Mucosa of gallbladder (tissue), 1 donor: ENCODE results near the gene ZNF766. TPM values are rescaled to one million over a fixed set of nuclear protein-coding genes. Genes with fewer than 3 reads are reported as not detected.
"Not testable (repeated sequence)": the region's sequence is repeated elsewhere in the genome, so short reads cannot be mapped to it uniquely, and the experiment has no call there.

Experiments used
- DNase-seq: peaks from one replicate; pipeline ENCODE4 v3.0.0-alpha.2; 2020; ENCODE audit warnings: low spot score
- total RNA-seq: library from RNA; stranded (reverse); gene quantifications from one replicate; pipeline ENCODE4 v1.2.1, GENCODE V29; 2021
- donor health status: DM: no; HTN: no; CAD: no.

Gene ZNF766
- total RNA-seq, result 17.4 TPM

DNA sequence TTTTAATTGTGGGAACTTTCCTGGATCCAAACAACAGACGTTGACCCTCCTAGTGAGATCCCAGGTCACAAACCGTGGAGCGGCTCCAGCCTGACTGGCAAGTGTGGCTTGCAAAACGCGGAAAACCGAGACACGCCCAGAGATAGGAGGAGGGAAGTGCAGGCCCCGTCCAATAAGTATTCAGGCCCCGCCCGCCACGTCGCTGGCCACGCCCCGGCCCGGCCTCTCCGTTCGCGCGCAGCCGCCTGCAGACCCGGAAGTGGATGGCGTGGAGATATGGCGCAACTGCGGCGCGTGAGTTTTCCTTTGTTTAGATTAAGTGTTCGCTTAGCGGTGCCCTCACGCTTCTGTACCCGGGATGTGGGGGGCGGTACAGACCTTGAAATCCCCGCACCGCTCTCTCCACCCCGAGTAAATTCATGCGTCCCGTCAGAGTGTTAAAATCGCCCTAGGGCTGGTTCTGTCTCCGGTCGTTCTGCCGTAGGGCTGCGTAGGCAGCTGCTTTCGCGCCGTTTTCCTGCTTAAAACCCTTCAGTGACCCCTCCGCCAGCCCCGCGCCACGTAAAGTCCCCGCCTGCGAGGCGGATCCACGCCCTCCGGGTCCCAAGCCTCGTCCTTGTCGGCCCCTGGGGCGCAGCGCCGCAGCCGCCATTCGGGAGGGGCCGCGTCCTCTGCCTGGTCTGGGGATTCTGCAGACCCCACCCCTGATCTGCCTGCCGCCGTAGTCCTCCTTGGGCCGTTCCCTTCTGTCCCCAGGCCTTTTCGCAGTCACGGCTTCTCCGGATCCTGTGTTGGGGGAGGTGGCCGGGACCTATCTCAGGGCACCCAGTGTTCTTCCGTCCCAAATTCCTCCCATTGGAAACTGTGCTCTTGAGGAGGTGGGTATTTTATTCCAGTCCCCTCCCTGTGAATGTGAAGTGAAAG is at the start of gene ZNF766:
ZNF766 (plus strand) TSS at position 250 of the 924 bp plus-strand sequence; CDS start at position 277, 27 bp downstream.
- DNase-seq, result peak; percentile 97

DNA sequence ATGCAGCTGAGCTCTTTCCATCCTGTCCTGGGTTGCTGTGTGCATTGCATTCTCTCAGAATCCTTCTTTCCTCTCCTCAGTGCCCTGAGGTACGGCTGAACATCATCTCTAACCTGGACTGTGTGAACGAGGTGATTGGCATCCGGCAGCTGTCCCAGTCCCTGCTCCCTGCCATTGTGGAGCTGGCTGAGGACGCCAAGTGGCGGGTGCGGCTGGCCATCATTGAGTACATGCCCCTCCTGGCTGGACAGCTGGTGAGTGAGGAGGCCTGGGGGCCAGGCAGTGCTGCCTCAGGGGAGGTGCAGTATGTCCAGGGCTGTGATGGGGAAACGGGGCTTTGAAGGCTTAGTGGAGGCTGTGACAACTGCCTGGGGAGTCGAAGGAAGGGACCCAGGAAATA is 49.8 kb upstream of the ZNF766 start:
- no peak for DNase-seq

DNA sequence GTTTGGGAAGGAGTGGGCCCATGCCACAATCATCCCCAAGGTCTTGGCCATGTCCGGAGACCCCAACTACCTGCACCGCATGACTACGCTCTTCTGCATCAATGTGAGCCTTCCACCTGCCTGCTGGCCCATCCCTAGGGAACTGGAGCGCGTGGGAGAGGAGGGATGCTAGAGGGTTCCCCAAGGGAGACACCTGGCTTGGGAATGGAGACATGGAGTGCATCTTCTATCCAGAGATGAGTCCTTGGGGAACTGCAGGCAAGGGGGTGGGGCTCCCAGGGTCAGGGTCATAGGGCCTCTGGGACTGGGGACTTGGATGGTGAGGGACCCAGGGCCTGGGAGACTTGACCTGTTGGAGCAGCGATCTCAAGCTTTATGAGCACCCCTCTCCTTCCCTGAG is 48.4 kb upstream of the ZNF766 start:
- no peak for DNase-seq

DNA sequence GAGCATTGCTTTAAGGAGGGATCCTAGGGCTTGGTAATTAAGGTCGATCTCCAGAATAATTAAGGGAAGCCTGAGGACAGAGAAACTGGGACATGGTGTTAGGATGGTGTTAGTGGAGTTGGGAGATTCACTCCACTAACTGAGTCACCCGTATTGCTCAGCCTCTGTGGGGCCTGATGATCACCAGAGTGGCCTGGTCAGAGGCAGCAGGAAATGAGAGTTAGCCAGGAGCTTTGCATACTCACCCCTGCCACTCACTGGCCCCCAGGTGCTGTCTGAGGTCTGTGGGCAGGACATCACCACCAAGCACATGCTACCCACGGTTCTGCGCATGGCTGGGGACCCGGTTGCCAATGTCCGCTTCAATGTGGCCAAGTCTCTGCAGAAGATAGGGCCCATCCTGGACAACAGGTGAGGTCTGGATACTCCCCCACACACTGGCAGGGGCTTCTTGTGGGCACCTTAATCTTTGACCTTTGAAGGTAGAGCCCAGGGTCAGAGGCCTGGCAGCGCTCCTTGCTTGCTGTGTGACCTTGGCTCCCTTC is 47.5 kb upstream of the ZNF766 start:
- no peak for DNase-seq

DNA sequence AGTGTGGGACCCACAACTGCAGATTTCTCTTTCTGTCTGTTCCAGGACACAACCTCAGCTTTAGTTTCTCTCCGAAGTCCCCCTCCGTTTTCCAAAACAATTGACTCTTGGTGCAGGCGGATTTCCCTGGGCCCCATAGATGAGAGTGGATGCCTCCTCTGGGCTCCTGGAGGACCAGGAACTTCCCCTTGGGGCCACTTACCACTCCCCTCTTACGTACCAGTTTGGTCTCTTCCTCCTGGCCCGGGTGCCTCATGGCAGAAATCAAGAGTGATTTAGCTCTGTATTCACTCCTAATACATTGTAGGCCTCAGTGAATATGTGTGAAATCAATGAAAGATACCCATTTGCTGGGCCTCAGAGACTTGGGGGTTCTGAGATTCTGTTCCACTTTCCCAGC is 45.2 kb upstream of the ZNF766 start:
- DNase-seq, result no peak

DNA sequence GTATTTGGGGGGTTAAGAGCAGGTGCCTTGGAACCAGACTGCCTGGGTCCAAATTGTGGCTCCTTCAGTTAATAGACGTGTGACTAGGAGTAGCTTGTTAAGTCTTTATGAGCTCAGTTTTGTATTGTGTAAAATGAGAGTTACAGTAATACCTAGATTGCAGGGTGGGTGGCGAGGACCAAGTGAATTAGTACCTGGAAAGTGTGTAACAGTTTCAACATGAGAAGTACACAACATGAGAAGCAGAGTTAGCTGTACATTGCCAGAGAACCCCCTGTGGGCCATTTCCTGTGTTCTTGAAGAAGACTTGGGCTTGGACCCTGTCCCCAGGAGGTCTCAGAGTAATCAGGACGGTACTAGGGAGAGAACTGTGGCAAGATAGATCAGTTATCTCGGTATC is 42.7 kb upstream of the ZNF766 start:
- DNase-seq, result no peak

DNA sequence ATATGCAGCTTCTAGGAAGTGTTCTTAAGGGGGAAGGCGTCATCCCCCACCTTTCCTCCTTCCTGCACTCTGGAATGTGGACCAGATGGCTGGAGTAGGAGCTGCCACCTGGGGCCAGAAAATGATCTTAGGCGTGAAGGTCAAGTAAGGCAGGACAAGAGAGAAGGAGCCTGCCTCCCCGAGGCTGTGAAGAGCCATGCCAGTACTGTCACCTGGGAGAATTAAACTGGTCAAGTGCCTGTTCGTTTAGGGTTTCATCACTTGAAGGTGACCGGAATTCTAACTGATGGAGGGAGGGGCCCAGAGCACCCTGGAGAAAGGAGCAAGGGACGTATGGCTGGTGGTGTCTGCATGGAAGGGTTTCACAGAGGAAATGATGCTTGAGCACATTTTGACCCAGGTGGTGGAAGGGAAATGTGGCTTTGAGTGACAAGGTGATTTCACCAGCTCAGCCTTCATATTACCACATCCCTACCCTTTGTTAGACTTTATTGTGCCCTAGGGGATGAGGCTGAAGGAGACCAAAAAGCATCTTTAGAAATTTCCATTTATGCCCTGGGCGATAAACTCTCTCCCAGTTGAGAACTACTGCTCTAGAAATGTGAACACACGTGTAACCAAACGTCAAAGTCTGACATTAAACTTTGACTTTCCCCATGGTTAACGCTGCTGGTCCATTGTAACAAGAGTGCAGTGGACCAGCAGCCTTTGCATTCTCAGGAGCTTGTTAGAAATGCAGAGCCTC is 42.0 kb upstream of the ZNF766 start:
- no peak for DNase-seq

DNA sequence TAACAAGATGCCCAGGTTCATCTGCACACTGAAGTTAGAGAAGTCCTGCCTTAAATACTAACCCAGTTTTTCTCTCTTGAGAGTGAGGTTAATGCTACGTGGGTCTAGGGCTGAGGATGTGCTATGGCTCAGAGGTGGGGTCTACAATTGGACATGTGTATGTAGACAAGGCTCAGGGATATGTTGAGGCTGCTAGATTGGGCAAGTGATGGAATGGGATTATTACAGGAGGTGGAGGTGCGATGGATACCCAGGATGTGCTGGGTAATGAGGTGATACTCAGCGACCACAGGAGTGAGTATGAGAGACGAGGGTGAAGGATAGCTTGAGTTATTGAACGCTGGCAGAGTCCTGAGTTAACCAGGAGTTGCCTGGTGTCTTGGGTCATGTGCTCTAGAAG is 41.4 kb upstream of the ZNF766 start:
- no peak for DNase-seq

DNA sequence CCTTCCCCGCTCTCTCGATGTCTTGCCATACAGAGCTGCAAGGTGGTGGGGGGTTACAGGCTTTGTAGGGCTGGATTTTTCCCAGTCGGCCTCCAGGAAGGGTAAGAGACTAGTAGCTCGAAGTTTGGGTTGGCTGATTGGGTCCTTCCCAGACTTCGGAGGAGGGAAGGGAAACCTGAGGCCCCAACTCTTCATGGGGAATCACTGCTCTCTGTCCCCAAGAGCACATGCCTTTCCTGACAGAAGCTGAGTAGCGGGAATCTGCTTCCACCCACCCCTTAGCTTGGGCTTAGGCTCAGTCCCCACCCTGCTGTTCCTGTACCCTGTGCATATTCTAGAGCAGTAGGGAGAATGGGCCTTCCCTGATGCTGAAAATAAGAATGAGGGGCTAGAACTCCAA is 39.9 kb upstream of the ZNF766 start:
- no peak for DNase-seq

DNA sequence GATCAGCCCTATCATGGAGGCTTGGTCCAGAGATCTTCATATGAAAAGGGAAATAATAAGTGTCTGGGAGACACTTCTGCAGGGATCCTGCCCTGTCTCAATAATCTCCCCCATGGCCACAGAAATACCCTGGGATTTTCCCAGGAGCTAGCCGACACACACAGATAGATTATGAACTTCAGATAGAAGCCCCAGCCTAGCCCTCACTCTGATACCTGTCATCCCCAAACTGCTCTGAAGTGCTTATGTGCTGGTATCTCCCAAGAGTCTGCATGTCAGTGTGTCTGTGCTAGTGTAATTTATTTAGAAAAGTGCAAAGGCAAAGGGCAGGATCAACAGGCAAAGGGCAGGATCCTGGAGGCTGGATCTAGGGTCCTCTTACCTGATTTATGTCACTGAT is 38.7 kb upstream of the ZNF766 start:
- no peak for DNase-seq

DNA sequence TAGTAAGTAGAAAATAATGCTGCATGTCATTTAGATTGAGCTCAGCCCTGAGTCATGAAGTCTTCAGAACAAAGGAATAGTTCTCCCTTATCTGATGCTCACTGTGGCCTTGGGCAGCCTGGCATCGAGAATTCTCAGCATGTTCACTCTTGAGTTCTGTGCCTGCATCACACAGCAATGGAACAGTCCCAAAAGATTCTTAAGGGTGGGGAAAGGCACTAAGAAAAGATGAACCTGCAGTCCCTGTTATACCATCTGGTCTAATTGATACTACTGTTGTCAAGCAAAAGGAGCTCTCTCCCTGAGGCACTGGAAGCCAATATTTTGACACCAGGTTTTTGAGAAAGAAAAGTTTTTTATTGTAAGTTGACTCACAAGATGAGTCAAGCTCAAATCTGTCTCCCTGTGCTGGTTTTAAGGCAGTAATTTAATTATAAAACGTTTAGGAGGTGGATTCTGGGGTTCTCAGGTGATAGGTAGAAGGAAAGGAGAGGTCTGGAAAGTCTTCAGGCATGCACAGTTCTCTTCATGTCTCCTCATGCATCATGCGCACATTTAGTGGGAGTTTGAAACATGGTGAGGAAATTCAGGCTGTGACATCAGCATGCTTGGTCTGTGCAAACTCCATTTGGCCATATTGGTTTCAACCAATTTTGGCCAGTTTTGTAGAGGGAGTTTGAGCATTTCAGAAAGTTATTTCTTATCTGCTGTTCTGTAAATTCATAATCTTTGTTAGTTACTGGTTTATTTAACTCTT is 38.1 kb upstream of the ZNF766 start:
- DNase-seq, result no peak

DNA sequence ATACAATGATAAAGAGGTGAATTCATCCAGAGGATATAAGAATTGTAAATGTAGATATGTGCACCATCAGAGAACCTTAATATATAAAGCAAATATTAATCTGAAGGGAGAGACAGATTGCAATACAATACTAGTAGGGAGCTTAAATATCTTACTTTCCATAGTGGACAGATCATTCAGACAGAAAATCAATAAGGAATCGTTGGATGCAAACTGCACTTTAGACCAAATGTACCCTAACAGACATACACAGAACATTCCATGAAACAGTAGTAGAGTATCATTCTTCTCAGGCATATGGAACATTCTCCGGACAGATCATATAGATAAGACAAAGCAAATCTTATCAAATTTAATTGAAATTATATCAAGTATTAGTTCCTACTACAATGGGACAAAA is 35.0 kb upstream of the ZNF766 start:
- no peak for DNase-seq

DNA sequence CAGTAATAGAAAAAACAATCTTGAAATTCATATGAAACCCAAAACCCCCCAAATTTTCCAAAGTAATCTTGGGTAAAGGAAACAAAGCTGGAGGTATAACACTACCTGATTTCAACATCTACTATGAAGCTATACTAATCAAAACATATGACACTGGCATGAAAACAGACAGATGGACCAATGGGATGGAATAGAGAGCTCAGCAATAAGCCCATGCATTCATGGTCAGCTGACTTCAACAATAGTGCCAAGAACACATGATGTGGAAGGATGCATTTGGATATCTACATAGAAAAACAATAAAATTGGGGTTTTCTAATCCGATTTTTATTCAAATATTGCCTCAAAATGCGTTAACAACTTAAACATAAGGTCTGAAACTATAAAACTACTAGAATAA is 32.2 kb upstream of the ZNF766 start:
- DNase-seq, result no peak

DNA sequence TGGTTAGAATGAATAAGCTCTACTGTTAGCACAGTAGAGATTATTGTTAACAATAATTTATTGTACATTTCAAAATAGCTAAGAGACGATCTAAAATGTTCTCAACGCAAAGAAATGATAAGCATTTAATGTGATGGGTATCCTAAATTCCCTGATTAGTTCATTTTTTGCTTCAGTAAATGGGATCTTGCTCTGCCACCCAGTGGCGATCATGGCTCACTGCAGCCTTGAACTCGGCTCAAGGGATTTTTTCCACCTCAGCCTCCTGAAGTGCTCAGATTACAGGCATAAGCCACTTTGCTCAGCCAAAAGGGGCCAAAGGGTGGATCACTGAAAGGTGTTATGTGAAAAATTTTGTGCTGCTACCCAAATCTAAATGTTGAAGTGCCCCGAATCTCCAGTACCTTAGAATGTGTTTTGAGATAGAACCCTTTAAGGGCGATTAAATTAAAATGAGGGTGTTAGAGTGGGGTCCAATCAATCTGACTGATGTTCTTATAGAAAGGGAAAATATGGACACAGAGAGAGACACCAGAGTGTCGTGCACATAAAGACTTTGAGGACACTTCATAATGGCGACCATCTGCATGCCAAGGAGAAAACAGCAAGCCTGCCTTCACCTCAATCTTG is 31.5 kb upstream of the ZNF766 start:
- peak; percentile 66 for DNase-seq

DNA sequence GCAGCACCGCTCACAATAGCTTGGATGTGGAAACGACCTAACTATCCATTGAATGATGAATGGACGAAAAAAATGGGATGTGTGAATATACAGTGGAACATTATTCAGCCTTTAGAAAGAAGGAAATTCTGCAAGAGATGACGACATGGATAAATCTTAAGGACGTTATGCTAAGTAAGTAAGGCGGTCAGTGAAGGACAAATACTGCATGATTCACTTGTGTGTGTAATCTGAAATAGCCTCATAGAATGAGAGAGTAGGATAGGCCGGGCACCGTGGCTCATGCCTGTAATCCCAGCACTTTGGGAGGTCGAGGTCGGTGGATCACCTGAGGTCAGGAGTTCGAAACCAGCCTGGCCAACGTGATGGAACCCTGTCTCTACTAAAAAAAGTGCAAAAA is 25.4 kb upstream of the ZNF766 start:
- no peak for DNase-seq

DNA sequence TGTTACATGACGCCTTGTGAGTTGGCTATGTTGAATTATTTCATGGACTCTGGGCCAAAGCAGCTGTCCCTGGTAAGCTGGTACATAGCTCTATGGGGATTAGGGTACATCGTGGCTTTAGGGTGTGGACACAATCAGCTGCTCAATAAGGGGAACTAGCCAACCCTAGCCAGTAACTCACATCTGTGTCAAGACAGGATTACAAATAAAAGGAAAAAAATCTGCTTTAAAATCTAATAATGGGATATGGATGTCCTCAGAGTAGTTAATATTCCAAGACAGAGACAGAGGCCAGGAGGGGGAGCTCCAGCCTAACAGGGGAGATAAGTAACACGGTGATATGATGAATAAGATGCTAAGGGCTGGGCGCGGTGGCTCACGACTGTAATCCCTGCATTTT is 21.1 kb upstream of the ZNF766 start:
- DNase-seq, result peak; percentile 64

DNA sequence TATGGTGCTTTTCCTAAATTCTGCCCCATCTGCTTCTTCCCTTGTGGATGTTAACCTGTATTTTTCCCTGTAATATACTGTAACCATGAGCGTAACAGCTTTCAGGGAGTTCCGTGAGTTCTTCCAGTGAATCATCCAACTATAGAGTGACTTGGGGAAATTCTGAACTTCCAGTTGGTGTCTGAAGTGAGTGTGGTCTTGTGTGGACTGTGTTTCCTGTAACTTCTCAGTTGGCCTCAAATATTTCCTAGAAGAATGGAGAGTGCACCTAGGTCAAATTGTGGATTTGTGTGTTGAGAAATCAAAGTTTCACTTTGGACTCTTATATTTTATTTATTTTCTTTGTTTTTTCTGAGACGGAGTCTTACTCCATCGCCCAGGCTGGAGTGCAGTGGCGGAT is 11.0 kb upstream of the ZNF766 start:
- no peak for DNase-seq

DNA sequence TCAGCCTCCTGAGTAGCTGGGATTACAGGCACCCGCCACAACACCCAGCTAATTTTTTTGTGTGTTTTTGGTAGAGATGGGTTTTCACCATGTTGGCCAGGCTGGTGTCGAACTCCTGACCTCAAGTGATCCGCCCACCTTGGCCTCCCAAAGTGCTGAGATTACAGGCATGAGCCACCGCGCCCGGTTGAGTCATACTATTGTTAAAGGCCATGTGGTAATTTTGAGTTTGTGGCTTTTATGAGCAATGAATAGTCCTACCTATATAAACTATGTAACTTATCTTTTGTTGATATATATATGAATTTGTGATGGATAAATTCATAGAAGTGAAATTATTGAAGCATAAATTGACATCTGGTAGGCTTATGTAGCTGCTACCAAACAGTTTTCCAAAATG is 3.8 kb upstream of the ZNF766 start:
- not testable (repeated sequence) for DNase-seq

DNA sequence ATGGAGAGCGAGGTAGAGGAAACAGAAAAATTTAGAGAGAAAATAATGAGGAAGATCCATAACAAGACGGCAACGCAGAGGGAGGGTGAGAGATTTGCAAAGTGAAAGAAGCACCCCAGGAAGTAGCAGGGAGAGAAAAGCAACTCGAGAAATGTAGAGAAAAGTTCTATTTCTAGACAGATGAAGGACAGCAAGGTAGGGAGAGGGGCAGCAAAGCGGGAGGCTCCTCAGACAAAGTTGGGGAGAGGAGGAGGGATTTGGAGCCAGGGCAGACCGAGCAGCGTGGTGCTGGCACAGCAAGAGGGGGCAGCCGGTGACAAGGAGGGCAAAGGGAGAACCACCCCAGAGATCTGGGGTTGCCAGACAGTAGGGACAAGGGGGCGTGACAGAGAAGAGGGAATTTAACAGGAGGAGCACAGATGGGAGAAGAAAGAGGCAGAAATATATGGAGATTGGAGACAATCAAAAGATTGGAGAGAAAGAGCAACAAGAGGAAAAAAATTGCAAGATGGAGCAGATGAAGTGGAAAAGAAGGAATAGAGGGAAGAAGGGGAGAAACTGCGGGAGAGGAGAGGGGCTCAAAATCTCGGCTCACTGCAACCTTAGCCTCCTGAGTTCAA is 989 bp downstream of the ZNF766 start:
- no peak for DNase-seq

DNA sequence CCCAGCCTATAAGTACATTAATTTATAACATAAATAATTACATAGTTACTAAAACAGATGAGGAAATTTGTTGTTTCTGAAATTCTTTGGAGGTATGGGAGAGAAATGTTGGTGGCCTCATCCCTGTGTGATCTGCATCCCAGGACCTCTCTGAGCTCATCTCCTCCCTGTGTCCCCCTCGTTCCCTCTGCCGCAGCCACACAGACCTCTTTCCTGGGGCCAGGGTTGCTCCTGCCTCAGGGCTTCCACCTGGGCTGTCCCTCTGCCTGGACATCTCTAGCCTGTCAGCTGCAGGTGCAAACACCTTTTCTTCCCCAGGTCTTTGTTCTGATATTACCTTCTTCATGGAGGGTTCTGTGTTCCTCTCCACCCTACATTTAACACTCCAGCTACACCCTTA is 3.9 kb downstream of the ZNF766 start:
- DNase-seq, result no peak

DNA sequence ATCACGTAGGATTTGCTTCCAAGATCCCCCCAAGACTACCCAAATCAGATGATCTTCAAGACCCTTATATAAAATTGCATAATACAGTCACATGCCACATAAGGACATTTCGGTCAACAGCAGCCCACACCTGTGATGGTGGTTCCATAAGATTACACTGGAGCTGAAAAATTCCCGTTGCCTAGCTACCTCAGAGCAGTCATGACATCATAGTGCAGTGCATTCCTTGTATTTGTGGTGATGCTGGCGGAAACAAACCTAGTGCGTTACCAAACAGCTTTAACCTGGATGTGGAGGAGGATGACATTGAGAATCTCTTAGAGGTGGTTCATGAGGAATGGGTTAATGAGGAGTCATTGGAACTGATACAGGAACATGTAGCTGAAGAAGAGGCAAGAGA is 4.8 kb downstream of the ZNF766 start:
- no peak for DNase-seq
